BE2C (cell line): ENCODE results near the gene RPS16.

ENCODE experiments used
- DNase-seq: peaks from one replicate; pipeline ENCODE4 v3.0.0-alpha.2; 2020
- H3K27me3 ChIP-seq: fragments of 250-450 bp; sonication (Bioruptor Pico); 2 replicates; pipeline ENCODE4 v1.5.1; 2020; ENCODE audit warnings: mild to moderate bottlenecking
- H3K36me3 ChIP-seq: fragments of 250-450 bp; sonication (Bioruptor Pico); 2 replicates; pipeline ENCODE4 v1.5.1; 2020; ENCODE audit warnings: mild to moderate bottlenecking
- H3K4me1 ChIP-seq: fragments of 250-450 bp; sonication (Bioruptor Pico); 2 replicates; pipeline ENCODE4 v1.5.1; 2020
- H3K4me3 ChIP-seq: 2 replicates; pipeline ENCODE4 v1.5.1; 2011; ENCODE audit warnings: low read depth, low read length
- H3K9me3 ChIP-seq: fragments of 250-450 bp; sonication (Bioruptor Pico); 2 replicates; pipeline ENCODE4 v1.5.1; 2020
- TF ChIP-seq, protein P1 (sequence below): IDR thresholded peaks from 2 replicates; pipeline ENCODE4 v1.5.1; 2012; ENCODE audit warnings: mild to moderate bottlenecking, low read depth, low read length

RPS16 gene

GRCh38 chr19:39410017-39410830, 25.5 kb downstream of the RPS16 start:
- TF ChIP-seq, protein P1, sequence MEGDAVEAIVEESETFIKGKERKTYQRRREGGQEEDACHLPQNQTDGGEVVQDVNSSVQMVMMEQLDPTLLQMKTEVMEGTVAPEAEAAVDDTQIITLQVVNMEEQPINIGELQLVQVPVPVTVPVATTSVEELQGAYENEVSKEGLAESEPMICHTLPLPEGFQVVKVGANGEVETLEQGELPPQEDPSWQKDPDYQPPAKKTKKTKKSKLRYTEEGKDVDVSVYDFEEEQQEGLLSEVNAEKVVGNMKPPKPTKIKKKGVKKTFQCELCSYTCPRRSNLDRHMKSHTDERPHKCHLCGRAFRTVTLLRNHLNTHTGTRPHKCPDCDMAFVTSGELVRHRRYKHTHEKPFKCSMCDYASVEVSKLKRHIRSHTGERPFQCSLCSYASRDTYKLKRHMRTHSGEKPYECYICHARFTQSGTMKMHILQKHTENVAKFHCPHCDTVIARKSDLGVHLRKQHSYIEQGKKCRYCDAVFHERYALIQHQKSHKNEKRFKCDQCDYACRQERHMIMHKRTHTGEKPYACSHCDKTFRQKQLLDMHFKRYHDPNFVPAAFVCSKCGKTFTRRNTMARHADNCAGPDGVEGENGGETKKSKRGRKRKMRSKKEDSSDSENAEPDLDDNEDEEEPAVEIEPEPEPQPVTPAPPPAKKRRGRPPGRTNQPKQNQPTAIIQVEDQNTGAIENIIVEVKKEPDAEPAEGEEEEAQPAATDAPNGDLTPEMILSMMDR: no peak
- peak; percentile 54 for DNase-seq

GRCh38 chr19:39409208-39410016, 26.3 kb downstream of the RPS16 start:
- H3K4me1 ChIP-seq: peaks cover 9% of the 10 kb centered on the region
- DNase-seq: peak; percentile 43

More at GRCh38 chr19:39410017-39410830, 25.5 kb downstream of the RPS16 start:
- H3K27me3 ChIP-seq: no peaks in the 10 kb centered on the region
- H3K36me3 ChIP-seq: no peaks in the 10 kb centered on the region
- peaks cover 9% of the 10 kb centered on the region for H3K4me1 ChIP-seq
- no peaks in the 10 kb centered on the region for H3K9me3 ChIP-seq
- peak overlapping the region; percentile 71 for H3K4me3 ChIP-seq

GRCh38 chr19:39408392-39409207, 27.1 kb downstream of the RPS16 start:
- Histone ChIP-seq H3K36me3 (no peaks in the 10 kb centered on the region), H3K9me3 (no peaks in the 10 kb centered on the region), H3K27me3 (no peaks in the 10 kb centered on the region), H3K4me3 (no peak overlapping the region), H3K4me1 (peaks cover 11% of the 10 kb centered on the region)
- TF ChIP-seq, protein P1: no peak
- DNase-seq: no peak

More at GRCh38 chr19:39409208-39410016, 26.3 kb downstream of the RPS16 start:
- Histone ChIP-seq H3K9me3 (no peaks in the 10 kb centered on the region), H3K27me3 (no peaks in the 10 kb centered on the region), H3K4me3 (peak overlapping the region; percentile 71), H3K36me3 (no peaks in the 10 kb centered on the region)
- TF ChIP-seq, protein P1: peak; percentile 18; the same call in 1 of the 2 replicates

DNA sequence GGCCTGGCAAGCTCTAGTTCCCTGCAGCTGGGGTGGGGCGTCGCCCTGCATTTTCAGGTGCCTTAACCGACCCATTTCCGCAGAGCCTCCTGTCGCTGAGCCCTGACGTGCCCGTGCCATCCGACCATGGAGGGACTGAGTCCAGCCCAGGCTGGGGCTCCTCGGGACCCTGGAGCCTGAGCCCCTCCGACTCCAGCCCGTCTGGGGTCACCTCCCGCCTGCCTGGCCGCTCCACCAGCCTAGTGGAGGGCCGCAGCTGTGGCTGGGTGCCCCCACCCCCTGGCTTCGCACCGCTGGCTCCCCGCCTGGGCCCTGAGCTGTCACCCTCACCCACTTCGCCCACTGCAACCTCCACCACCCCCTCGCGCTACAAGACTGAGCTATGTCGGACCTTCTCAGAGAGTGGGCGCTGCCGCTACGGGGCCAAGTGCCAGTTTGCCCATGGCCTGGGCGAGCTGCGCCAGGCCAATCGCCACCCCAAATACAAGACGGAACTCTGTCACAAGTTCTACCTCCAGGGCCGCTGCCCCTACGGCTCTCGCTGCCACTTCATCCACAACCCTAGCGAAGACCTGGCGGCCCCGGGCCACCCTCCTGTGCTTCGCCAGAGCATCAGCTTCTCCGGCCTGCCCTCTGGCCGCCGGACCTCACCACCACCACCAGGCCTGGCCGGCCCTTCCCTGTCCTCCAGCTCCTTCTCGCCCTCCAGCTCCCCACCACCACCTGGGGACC, 27.9 kb downstream of the RPS16 start:
- no peaks in the 10 kb centered on the region for H3K27me3 ChIP-seq
- H3K36me3 ChIP-seq: no peaks in the 10 kb centered on the region
- TF ChIP-seq, protein P1: no peak
- peaks cover 16% of the 10 kb centered on the region for H3K4me1 ChIP-seq
- no peaks in the 10 kb centered on the region for H3K9me3 ChIP-seq
- no peak for DNase-seq
- peak overlapping the region; percentile 87 for H3K4me3 ChIP-seq

DNA sequence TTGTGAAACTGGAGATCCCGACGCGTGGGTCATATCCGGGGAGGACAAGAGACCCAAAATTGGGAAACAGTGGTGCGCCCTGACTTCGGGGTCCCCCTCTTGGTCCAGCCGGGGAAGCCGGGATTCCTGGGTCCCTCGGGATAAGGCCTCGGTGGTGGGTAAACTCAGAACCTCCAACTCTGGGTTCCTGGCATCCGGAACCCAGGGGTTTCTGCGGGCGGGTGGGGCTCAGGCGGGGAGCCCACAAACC, 28.4 kb downstream of the RPS16 start:
- TF ChIP-seq, protein P1: no peak
- H3K4me1 ChIP-seq: peaks cover 21% of the 10 kb centered on the region

More for the DNA sequence above, 28.4 kb downstream of the RPS16 start:
- H3K4me3 ChIP-seq: peak overlapping the region; percentile 87
- no peak for DNase-seq
- no peaks in the 10 kb centered on the region for H3K27me3 ChIP-seq
- no peaks in the 10 kb centered on the region for H3K9me3 ChIP-seq
- H3K36me3 ChIP-seq: no peaks in the 10 kb centered on the region
